ENCODE measurements around the gene THOC6. TPM values are rescaled to one million over a fixed set of nuclear protein-coding genes. Genes with fewer than 3 reads are reported as not detected.
"Not testable (repeated sequence)": the region's sequence is repeated elsewhere in the genome, so short reads cannot be mapped to it uniquely, and the experiment has no call there.

Gene THOC6
- total and polyA plus RNA-seq, 2 experiments from 2014 or later = 35.6 to 79.4 TPM

DNA sequence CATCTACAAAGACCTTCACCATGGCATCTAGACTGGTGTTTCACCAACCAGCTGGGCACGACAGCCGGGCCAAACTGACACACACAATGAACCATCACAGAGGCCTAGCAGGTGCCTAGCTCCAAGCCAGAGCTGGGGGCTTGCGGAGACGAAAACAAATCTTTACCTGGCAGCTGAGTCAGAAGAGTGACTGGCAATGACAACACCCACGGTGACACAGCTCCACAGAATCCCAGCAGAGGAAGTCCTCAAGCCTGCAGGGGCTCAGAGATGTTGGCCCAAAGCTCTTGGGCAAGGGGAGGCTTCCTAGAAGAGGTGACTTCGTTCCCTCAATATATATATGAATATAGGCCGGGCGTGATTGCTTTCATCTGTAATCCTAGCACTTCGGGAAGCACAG lies 27.7 kb downstream of the THOC6 start:
- Histone ChIP-seq H4K20me1 (ENCODE audit: insufficient read depth, poor library complexity, severe bottlenecking) (no peaks in the 10 kb centered on the region), H3K27me3 (peaks cover 42% of the 10 kb centered on the region), H3K79me2 (no peaks in the 10 kb centered on the region), H3K9me3 (ENCODE audit: low read depth) (no peaks in the 10 kb centered on the region), H3K4me1 (ENCODE audit: insufficient read depth) (peaks cover 5% of the 10 kb centered on the region), H3K4me2 (no peak overlapping the region), H3K4me3 (no peak overlapping the region), H3K9me2 (replicated peaks; ENCODE audit: insufficient read depth) (no peaks in the 10 kb centered on the region), H3K36me3 (replicated peaks; ENCODE audit: insufficient read depth, low read depth) (no peaks in the 10 kb centered on the region), H3K27ac (no peak overlapping the region), H2AFZ (no peak overlapping the region)
- 78% methylated on average over 9 of the region's 9 CpGs for WGBS (ENCODE audit: low lambda C conversion rate, missing lambda C conversion rate)
- no peak for DNase-seq (ENCODE audit: low spot score)
- TF ChIP-seq CTCF (IDR thresholded peaks at IDR 0.05; ENCODE audit: poor library complexity) (no peak), EZH2 (IDR thresholded peaks at IDR 0.05; ENCODE audit: borderline replicate concordance) (no peak), EZH2phosphoT487 (IDR thresholded peaks at IDR 0.05; ENCODE audit: low read depth, severe bottlenecking, unreplicated experiment) (no peak)

- not testable (repeated sequence) for H3K27ac ChIP-seq; H4K20me1 ChIP-seq (ENCODE audit: insufficient read depth, poor library complexity, severe bottlenecking); H3K4me3 ChIP-seq; H3K79me2 ChIP-seq; H3K4me1 ChIP-seq (ENCODE audit: insufficient read depth); H3K36me3 ChIP-seq (replicated peaks; ENCODE audit: insufficient read depth, low read depth); H3K9me3 ChIP-seq (ENCODE audit: low read depth); H2AFZ ChIP-seq; H3K4me2 ChIP-seq; H3K9me2 ChIP-seq (replicated peaks; ENCODE audit: insufficient read depth); DNase-seq (ENCODE audit: low spot score)
- peaks cover 30% of the 10 kb centered on the region for H3K27me3 ChIP-seq
- 90% methylated on average over 11 of the region's 12 CpGs for WGBS (ENCODE audit: low lambda C conversion rate, missing lambda C conversion rate)
These were observed 28.9 kb downstream of the THOC6 start for GRCh38 chr16:3052571-3053329.

GRCh38 chr16:3053330-3053710 lies 29.5 kb downstream of the THOC6 start:
- H3K9me3 ChIP-seq (ENCODE audit: low read depth); DNase-seq (ENCODE audit: low spot score); H2AFZ ChIP-seq; H3K79me2 ChIP-seq; H3K4me1 ChIP-seq (ENCODE audit: insufficient read depth); H3K4me2 ChIP-seq; H3K4me3 ChIP-seq; H4K20me1 ChIP-seq (ENCODE audit: insufficient read depth, poor library complexity, severe bottlenecking); H3K27ac ChIP-seq; H3K9me2 ChIP-seq (replicated peaks; ENCODE audit: insufficient read depth); H3K36me3 ChIP-seq (replicated peaks; ENCODE audit: insufficient read depth, low read depth): not testable (repeated sequence)
- 94% methylated on average over 10 of the region's 13 CpGs for WGBS (ENCODE audit: low lambda C conversion rate, missing lambda C conversion rate)
- H3K27me3 ChIP-seq = peaks cover 24% of the 10 kb centered on the region

GRCh38 chr16:3054965-3055733 lies 31.3 kb downstream of the THOC6 start:
- no peak for TF ChIP-seq EZH2phosphoT487 (IDR thresholded peaks at IDR 0.05; ENCODE audit: low read depth, severe bottlenecking, unreplicated experiment)
- no peak for TF ChIP-seq CTCF (IDR thresholded peaks at IDR 0.05; ENCODE audit: poor library complexity)
- no peak for TF ChIP-seq EZH2 (IDR thresholded peaks at IDR 0.05; ENCODE audit: borderline replicate concordance)
- Histone ChIP-seq H3K4me1 (ENCODE audit: insufficient read depth) (peaks cover 9% of the 10 kb centered on the region), H3K9me3 (ENCODE audit: low read depth) (no peaks in the 10 kb centered on the region), H2AFZ (no peak overlapping the region), H3K79me2 (no peaks in the 10 kb centered on the region), H3K27ac (no peak overlapping the region), H3K36me3 (replicated peaks; ENCODE audit: insufficient read depth, low read depth) (no peaks in the 10 kb centered on the region), H3K9me2 (replicated peaks; ENCODE audit: insufficient read depth) (no peaks in the 10 kb centered on the region), H3K4me2 (no peak overlapping the region), H4K20me1 (ENCODE audit: insufficient read depth, poor library complexity, severe bottlenecking) (no peaks in the 10 kb centered on the region), H3K4me3 (no peak overlapping the region), H3K27me3 (peaks cover 8% of the 10 kb centered on the region)
- DNase-seq (ENCODE audit: low spot score) = no peak
- WGBS (ENCODE audit: low lambda C conversion rate, missing lambda C conversion rate) = 89% methylated on average over 16 of the region's 17 CpGs

GRCh38 chr16:3055734-3056115 lies 31.9 kb downstream of the THOC6 start:
- not testable (repeated sequence) for H3K9me2 ChIP-seq (replicated peaks; ENCODE audit: insufficient read depth); H4K20me1 ChIP-seq (ENCODE audit: insufficient read depth, poor library complexity, severe bottlenecking); H3K27me3 ChIP-seq; H3K4me3 ChIP-seq; H2AFZ ChIP-seq; H3K4me1 ChIP-seq (ENCODE audit: insufficient read depth); H3K79me2 ChIP-seq; DNase-seq (ENCODE audit: low spot score); H3K9me3 ChIP-seq (ENCODE audit: low read depth); H3K27ac ChIP-seq; H3K36me3 ChIP-seq (replicated peaks; ENCODE audit: insufficient read depth, low read depth); H3K4me2 ChIP-seq
- WGBS (ENCODE audit: low lambda C conversion rate, missing lambda C conversion rate) = 75% methylated on average over 9 of the region's 9 CpGs

Data from hepatocyte (in vitro differentiated cells).